Hematopoietic multipotent progenitor cell treated with erythropoietin and hydrocortisone succinate and interleukin-3 and kit ligand, for 4 days (in vitro differentiated cells): Measurements from ENCODE around the gene ZC3H13.

ENCODE experiments used
- DNase-seq: peaks from one replicate; pipeline ENCODE4 v3.0.0-alpha.2; 2015

ZC3H13 gene

GRCh38 chr13:46062185-46062584 lies 9.6 kb upstream of the ZC3H13 start:
- no peak for DNase-seq

- DNase-seq: no peak
Observed at GRCh38 chr13:46059405-46059804, 6.9 kb upstream of the ZC3H13 start.

- DNase-seq: no peak
Observed at GRCh38 chr13:46058268-46058667, 5.7 kb upstream of the ZC3H13 start.

GRCh38 chr13:46057256-46058015 lies 4.9 kb upstream of the ZC3H13 start:
- peak; percentile 35 for DNase-seq

GRCh38 chr13:46053162-46054012 lies 841 bp upstream of the ZC3H13 start:
- no peak for DNase-seq

GRCh38 chr13:46051968-46052318 lies 603 bp downstream of the ZC3H13 start:
- DNase-seq: no peak

- DNase-seq: no peak
Observed at GRCh38 chr13:46050771-46051170, 1.8 kb downstream of the ZC3H13 start.

GRCh38 chr13:46045424-46045823 lies 7.1 kb downstream of the ZC3H13 start:
- DNase-seq: no peak

GRCh38 chr13:46043647-46044046 lies 8.9 kb downstream of the ZC3H13 start:
- DNase-seq: no peak

GRCh38 chr13:46041419-46041839 lies 11.1 kb downstream of the ZC3H13 start:
- DNase-seq: no peak

- DNase-seq: no peak
Observed at GRCh38 chr13:46040763-46041162, 11.8 kb downstream of the ZC3H13 start.

GRCh38 chr13:46039411-46040182 lies 12.9 kb downstream of the ZC3H13 start:
- DNase-seq: no peak

- DNase-seq: no peak
Observed at GRCh38 chr13:46038296-46038695, 14.2 kb downstream of the ZC3H13 start.

GRCh38 chr13:46035066-46035465 lies 17.5 kb downstream of the ZC3H13 start:
- DNase-seq: no peak

GRCh38 chr13:46032341-46032740 lies 20.2 kb downstream of the ZC3H13 start:
- no peak for DNase-seq

- no peak for DNase-seq
Observed at GRCh38 chr13:46031581-46032263, 20.8 kb downstream of the ZC3H13 start.

GRCh38 chr13:46025157-46025556 lies 27.4 kb downstream of the ZC3H13 start:
- DNase-seq: no peak

GRCh38 chr13:46022481-46022880 lies 30.1 kb downstream of the ZC3H13 start:
- no peak for DNase-seq

GRCh38 chr13:46016216-46016615 lies 36.3 kb downstream of the ZC3H13 start:
- no peak for DNase-seq

- peak; percentile 48 for DNase-seq
Observed at GRCh38 chr13:46015366-46015765, 37.2 kb downstream of the ZC3H13 start.

GRCh38 chr13:46012404-46012803 lies 40.1 kb downstream of the ZC3H13 start:
- no peak for DNase-seq

GRCh38 chr13:46010148-46010547 lies 42.4 kb downstream of the ZC3H13 start:
- peak; percentile 48 for DNase-seq

GRCh38 chr13:46008631-46009030 lies 43.9 kb downstream of the ZC3H13 start:
- no peak for DNase-seq
